CD1c-positive myeloid dendritic cell (primary cell): ENCODE results near the gene SDR9C7.

Experiments
- DNase-seq: peaks from one replicate; pipeline ENCODE4 v3.0.0-alpha.2; 2016; ENCODE audit errors: extremely low spot score

SDR9C7 gene

DNA sequence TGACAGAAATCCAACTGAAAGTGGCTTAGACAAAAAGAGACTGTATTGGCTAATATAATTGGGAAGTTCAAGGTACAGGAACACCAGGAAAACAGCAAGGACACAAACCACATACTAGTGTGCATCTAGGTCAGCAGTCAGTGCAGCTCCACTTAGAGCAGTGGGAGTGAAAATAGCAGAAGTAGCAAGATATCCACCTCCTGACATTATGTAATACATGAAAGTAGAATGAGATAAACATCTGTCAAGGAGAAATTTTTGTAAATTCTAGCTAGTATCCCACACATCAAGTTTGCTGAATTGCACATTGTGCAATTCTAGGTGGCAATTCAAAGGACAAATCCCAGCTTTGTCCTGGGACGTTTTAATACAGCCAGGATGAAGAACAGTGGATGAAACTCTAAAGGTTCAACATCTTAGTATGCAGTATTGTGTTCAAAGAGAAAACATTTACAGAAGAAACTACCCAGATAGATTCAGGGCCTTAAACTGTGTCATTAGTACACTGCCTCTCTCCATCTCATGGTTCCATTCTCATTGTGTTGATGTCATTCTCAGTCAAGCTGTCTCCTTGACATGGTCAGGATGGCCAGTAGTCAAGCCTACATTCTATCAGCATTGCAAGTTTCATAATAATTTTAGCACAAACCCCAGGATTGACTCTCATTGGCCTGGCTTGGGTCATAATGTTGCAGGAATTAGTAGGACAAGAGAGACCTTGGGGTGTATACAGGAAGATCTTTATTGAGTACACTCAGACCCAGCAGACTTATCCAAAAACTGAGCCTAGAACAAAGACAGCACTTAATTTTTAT is 56.8 kb downstream of the SDR9C7 start:
- peak; percentile 52 for DNase-seq

DNA sequence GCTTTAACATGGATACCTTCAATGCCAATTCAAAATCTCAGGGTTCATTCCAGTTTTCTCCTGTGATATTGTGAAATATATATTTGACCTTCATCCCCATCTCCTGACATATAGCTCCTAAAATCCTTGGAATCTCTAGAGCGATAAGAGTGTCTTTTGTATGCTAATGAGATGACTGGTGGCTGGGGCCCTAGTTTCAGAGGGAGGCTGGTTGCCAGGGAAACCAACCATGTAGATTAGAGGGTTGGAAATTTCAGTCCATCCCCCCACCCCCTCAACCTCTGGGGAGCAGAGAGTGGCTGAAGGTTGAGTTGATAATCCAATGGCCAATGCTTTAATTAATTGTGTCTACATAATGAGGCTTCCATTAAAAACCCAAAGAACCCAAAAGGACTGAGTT is 59.4 kb downstream of the SDR9C7 start:
- DNase-seq = no peak

- DNase-seq = no peak
These were observed 60.8 kb downstream of the SDR9C7 start for GRCh38 chr12:56873382-56873781.
